Thyroid gland (tissue), 4 donors: ENCODE results near the gene APOC1. TPM values are rescaled to one million over a fixed set of nuclear protein-coding genes. Genes with fewer than 3 reads are reported as not detected.
A peak's percentile ranks its signal among the peaks of the same experiment; 100 is the strongest.

Source experiments
- DNase-seq, 2 donors: peaks; one replicate each; pipeline ENCODE4 v3.0.0-alpha.2; 2019
- H3K27ac ChIP-seq, 3 donors: fragments of 200-600 bp; sonication (generic); 1 replicate in 2 of 3; 2 replicates in 1 of 3; pipeline ENCODE4 v1.5.1; 2016 to 2019; ENCODE audit warnings: mild to moderate bottlenecking in 1 of 3, moderate library complexity in 1 of 3
- H3K27me3 ChIP-seq: fragments of 200-600 bp; sonication (generic); one replicate; pipeline ENCODE4 v1.5.1; 2019
- H3K36me3 ChIP-seq, 2 donors: fragments of 200-600 bp; sonication (generic); one replicate each; pipeline ENCODE4 v1.5.1; 2016 to 2019
- H3K4me1 ChIP-seq, 2 donors: fragments of 200-600 bp; sonication (generic); one replicate each; pipeline ENCODE4 v1.5.1; 2017 to 2019
- H3K4me3 ChIP-seq, 3 donors: fragments of 200-600 bp; sonication (generic); replicated peaks in 1 of 3; 1 replicate in 2 of 3; 2 replicates in 1 of 3; pipeline ENCODE4 v1.5.1; 2016; ENCODE audit warnings: mild to moderate bottlenecking in 1 of 3
- H3K9me3 ChIP-seq: fragments of 200-600 bp; sonication (generic); one replicate; pipeline ENCODE4 v1.5.1; 2017
- CTCF ChIP-seq, 6 experiments: fragments of 200-600 bp in 3 of 6; fragments of 450-650 bp in 3 of 6; sonication (generic) in 3 of 6; IDR thresholded peaks; one replicate each; pipeline ENCODE4 v1.5.1; 2016 to 2019; ENCODE audit warnings: antibody characterized with exemption in 6 of 6, mild to moderate bottlenecking in 2 of 6, inconsistent platforms in 1 of 6, moderate library complexity in 1 of 6
- POLR2A ChIP-seq, 2 donors: fragments of 450-650 bp; IDR thresholded peaks; one replicate each; pipeline ENCODE4 v1.6.1; 2017; ENCODE audit warnings: antibody characterized with exemption in 2 of 2, mild to moderate bottlenecking in 2 of 2, moderate library complexity in 1 of 2
- WGBS, 2 donors: methylation state at CpG; one replicate each; pipeline ENCODE4 v1.1.5; 2017; 5-methylcytosine and 5-hydroxymethylcytosine counted together
- intact Hi-C: fragments of 100-400 bp; cut with DNase I; formaldehyde crosslinking; loops from one replicate; pipeline ENCODE4 v1.15.1; 2023
- total RNA-seq, 4 donors: library from RNA; depleted of rRNA; stranded (reverse); fragments of >200 nt; gene quantifications; one replicate each; pipeline ENCODE4 v1.2.3, GENCODE V29; 2016

APOC1 gene
- total RNA-seq, 4 donors from 2014 or later: 4.1 to 113 (median 45.6) TPM

- no peak overlapping the region for H3K27ac ChIP-seq
- H3K36me3 ChIP-seq: no peaks in the 10 kb centered on the region
- no peaks in the 10 kb centered on the region for H3K9me3 ChIP-seq
- H3K4me3 ChIP-seq: no peak overlapping the region
- no peak for TF ChIP-seq CTCF (IDR thresholded peaks at IDR 0.05)
- no peak for TF ChIP-seq POLR2A (IDR thresholded peaks at IDR 0.05)
- 89 to 91% methylated on average over 4 of the region's 4 CpGs for WGBS, 2 donors
- no peaks in the 10 kb centered on the region for H3K27me3 ChIP-seq
- intact Hi-C loops: no loop called here
- no peak for DNase-seq
- peaks cover 0 to 4% of the 10 kb centered on the region in 2 donors for H3K4me1 ChIP-seq
Measured at GRCh38 chr19:44931541-44931940, 17.1 kb downstream of the APOC1 start.

- TF ChIP-seq POLR2A (IDR thresholded peaks at IDR 0.05) (no peak), CTCF (IDR thresholded peaks at IDR 0.05) (no peak)
- 76 to 92% methylated on average over 5 of the region's 5 CpGs for WGBS, 2 donors
- no peak overlapping the region for H3K27ac ChIP-seq
- H3K27me3 ChIP-seq: no peaks in the 10 kb centered on the region
- no peak for DNase-seq
- no peak overlapping the region for H3K4me3 ChIP-seq
- H3K9me3 ChIP-seq: no peaks in the 10 kb centered on the region
- no peaks in the 10 kb centered on the region for H3K4me1 ChIP-seq
- no peaks in the 10 kb centered on the region for H3K36me3 ChIP-seq
- intact Hi-C loops: no loop called here
Measured at GRCh38 chr19:44939668-44940067, 25.3 kb downstream of the APOC1 start.

GRCh38 chr19:44942067-44942571 is 27.7 kb downstream of the APOC1 start, which contains the start of gene APOC4:
Gene APOC4 (plus strand): TSS chr19:44942237. CDS start chr19:44942278, 41 bp downstream.
- no peaks in the 10 kb centered on the region for H3K9me3 ChIP-seq
- no peak within 1 kb of the TSS for H3K27ac ChIP-seq
- DNase-seq: no peak
- 82 to 83% methylated on average over 11 to 14 of the region's 14 CpGs for WGBS, 2 donors
- no peaks in the 10 kb centered on the region for H3K4me1 ChIP-seq
- H3K4me3 ChIP-seq: no peak within 1 kb of the TSS
- no peak for TF ChIP-seq POLR2A (IDR thresholded peaks at IDR 0.05)
- TF ChIP-seq CTCF (IDR thresholded peaks at IDR 0.05): no peak
- intact Hi-C loops: no loop called here
- H3K27me3 ChIP-seq: no peaks in the 10 kb centered on the region
- no peaks in the 10 kb centered on the region for H3K36me3 ChIP-seq

- no peak overlapping the region for H3K4me3 ChIP-seq
- intact Hi-C loops: no loop called here
- no peaks in the 10 kb centered on the region for H3K36me3 ChIP-seq
- no peak for TF ChIP-seq CTCF (IDR thresholded peaks at IDR 0.05)
- TF ChIP-seq POLR2A (IDR thresholded peaks at IDR 0.05): no peak
- no peaks in the 10 kb centered on the region for H3K4me1 ChIP-seq
- H3K27me3 ChIP-seq: no peaks in the 10 kb centered on the region
- H3K27ac ChIP-seq: no peak overlapping the region
- 70 to 74% methylated on average over 6 to 10 of the region's 10 CpGs for WGBS, 2 donors
- no peaks in the 10 kb centered on the region for H3K9me3 ChIP-seq
- DNase-seq: peak in 1 of 2 donors; percentile 5
Measured at GRCh38 chr19:44943801-44944249, 29.4 kb downstream of the APOC1 start.

- peaks cover 0 to 4% of the 10 kb centered on the region in 2 donors for H3K36me3 ChIP-seq
- TF ChIP-seq CTCF (IDR thresholded peaks at IDR 0.05) (no peak), POLR2A (IDR thresholded peaks at IDR 0.05) (no peak)
- intact Hi-C loops: no loop called here
- DNase-seq: no peak
- H3K27me3 ChIP-seq: no peaks in the 10 kb centered on the region
- H3K9me3 ChIP-seq: no peaks in the 10 kb centered on the region
- H3K4me3 ChIP-seq: no peak overlapping the region
- 90 to 95% methylated on average over 11 to 13 of the region's 13 CpGs for WGBS, 2 donors
- peaks cover 5 to 6% of the 10 kb centered on the region in 2 donors for H3K4me1 ChIP-seq
- no peak overlapping the region for H3K27ac ChIP-seq
Measured at GRCh38 chr19:44947041-44947581, 32.7 kb downstream of the APOC1 start.
